GM21528 (cell line): ENCODE data around the gene SLC17A5.
"Not testable (repeated sequence)": the region's sequence is repeated elsewhere in the genome, so short reads cannot be mapped to it uniquely, and the experiment has no call there.

Source experiments
- ATAC-seq: cut with Tn5 transposase; IDR thresholded peaks from one replicate; pipeline ENCODE4 v1.9.1; 2021; ENCODE audit warnings: mild to moderate bottlenecking, moderate library complexity; ENCODE audit not compliant: unreplicated experiment, low FRiP score

Gene SLC17A5

DNA sequence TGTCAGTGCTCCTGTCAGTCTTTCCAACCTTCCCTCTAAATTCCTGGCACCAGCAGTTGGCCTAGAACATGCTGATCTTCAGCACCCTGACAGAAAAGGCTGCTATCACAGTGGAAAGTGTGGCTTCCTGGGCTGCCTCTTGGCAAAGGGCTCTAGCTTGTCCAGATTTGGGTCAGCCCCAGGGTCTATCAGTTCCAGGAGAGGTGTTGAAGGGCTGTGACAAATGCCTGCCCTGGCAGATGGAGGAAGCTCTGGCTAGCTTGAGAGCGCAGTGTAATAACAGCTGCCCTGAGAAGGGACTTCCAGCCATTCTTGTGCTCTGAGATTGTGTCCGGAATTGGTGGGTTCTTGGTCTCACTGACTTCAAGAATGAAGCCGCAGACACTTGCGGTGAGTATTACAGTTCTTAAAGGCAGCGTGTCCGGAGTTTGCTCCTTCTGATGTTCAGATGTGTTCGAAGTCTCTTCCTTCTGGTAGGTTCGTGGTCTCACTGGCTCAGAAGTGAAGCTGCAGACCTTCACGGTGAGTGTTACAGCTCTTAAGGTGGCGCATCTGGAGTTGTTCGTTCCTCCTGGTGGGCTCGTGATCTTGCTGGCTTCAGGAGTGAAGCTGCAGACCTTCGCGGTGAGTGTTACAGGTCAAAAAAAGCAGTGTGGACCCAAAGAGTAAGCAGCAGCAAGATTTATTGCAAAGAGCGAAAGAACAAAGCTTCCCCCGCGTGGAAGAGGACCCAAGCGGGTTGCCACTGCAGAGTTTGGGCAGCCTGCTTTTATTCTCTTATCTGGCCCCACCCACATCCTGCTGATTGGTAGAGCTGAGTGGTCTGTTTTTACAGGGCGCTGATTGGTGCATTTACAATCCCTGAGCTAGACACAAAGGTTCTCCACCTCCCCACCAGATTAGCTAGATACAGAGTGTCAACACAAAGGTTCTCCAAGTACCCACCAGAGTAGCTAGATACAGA lies 82.3 kb downstream of the SLC17A5 start:
- ATAC-seq: not testable (repeated sequence)

DNA sequence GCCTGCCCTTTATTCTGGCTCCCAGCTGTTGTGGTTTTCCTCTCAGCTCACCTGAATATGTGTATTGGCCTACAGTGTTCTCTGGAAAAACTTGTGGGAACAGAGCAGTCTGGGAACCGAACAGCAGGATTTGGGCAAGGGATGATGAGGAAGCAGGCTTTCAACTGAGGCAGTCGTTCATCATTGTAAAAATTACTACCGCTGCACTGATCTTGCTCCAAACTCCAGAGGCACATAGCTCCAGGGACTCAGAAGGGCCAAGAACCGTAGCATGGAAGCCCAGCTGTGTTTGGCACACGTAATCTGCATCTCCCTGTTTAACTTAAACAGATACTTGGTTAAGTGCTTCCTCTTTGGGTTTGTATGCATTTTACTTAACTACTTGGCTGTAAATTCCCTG lies 84.7 kb downstream of the SLC17A5 start:
- ATAC-seq: no peak

GRCh38 chr6:73566954-73567591 lies 86.7 kb downstream of the SLC17A5 start:
- ATAC-seq: no peak

DNA sequence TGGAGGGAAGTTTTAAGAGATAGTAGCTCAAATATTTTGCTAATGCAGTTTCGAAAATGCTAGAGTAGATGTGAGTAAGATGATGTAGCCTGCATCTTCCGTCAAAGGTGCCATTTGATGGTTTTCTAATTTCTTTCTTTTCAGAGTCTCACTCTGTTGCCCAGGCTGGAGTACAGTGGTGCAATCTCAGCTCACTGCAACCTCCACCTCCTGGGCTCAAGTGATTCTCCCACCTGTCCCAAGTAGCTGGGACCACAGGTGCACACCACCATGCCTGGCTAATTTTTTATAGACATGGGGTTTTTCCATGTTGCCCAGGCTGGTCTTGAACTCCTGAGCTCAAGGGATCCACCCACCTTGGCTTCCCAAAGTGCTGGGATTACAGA lies 87.3 kb downstream of the SLC17A5 start:
- ATAC-seq: not testable (repeated sequence)

GRCh38 chr6:73565767-73566485 lies 87.9 kb downstream of the SLC17A5 start:
- no peak for ATAC-seq

DNA sequence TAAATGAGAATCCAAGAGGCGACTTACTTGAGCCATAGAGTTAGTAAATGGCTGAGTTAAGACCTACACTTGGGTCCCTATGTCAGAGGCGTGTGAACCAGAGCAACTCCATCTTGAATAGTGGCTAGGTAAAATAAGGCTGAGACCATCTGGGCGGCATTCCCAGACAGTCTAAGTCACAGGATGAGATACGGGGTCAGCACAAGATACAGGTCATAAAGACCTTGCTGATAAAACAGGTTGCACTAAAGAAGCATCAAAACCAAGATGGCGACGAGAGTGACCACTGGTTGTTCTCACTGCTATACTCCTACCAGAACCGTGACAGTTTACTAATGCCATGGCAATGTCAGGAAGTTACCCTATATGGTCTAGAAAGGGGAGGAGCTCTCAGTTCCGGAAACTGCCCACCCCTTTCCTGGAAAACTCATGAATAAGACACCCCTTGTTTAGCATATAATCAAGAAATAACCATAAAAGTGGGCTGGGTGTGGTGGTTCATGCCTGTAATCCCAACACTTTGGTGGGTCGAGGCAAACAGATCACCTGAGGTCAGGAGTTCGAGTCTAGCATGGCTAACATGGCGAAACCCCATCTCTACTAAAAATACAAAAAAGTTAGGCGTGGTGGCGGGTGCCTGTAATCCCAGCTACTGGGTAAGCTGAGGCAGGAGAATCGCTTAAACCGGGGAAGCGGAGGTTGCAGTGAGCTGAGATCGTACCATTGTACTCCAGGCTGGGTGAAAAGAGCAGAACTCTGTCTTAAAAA lies 89.0 kb downstream of the SLC17A5 start:
- no peak for ATAC-seq

DNA sequence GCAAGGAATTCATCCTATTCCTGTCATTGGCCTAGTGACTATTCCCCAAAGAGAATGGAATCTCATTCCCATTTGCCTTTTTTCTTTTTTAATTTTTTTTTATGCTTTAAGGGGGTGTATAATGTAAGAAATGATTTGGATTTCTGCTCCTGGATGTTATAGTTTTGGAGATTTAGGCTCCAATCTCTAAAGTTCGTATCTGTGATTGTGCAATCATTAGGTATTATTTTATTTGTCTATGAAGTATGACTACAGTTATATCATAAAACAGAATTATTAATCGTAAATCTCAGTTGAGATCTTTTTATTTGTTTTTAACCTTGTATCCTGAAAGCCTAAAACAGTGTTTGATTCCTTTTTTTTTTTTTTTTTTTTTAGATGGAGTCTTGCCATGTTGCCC lies 91.2 kb downstream of the SLC17A5 start:
- ATAC-seq: no peak

GRCh38 chr6:73560853-73561407 lies 92.9 kb downstream of the SLC17A5 start:
- no peak for ATAC-seq

GRCh38 chr6:73560182-73560732 lies 93.5 kb downstream of the SLC17A5 start:
- ATAC-seq: no peak

- ATAC-seq: not testable (repeated sequence)
Measured at GRCh38 chr6:73559399-73559794, 94.4 kb downstream of the SLC17A5 start.

DNA sequence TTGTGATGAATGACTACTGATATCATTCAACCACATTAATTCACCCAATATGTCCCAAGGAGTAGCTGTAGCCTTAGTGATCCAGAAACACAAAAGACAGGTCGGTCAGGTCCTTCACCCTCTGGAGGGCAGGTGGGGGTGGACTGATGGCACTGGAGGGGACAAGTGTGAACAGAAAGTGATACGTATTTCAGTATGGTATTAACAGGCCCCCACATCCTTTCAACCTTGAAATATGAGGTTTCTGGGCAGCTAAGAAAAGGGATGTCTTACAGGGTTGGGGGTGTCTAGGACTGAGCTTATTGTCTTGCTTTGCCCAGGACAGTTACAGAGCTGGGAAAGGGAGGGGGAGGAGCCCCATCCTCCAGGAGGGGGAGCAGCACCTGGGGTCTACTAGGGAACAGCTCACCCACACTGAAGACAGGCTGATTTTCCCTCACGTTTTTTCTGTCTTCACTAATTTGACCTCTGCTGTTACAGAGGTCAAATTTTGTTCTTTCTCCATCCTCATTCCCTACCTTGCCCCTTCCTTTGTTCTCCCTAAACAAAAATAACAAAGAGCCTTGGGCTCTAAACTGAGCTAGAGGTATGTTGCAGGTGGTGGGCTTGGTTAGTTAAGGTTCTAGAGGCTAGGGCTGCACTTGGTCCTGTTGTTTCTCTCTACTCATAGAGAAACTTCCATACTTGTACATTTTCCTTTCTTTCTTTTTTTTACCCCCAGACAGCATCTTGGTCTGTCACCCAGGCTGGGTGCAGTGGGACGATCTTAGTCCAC lies 95.0 kb downstream of the SLC17A5 start:
- no peak for ATAC-seq

GRCh38 chr6:73556836-73557235 lies 97.0 kb downstream of the SLC17A5 start:
- ATAC-seq: no peak

GRCh38 chr6:73555380-73555949 lies 98.3 kb downstream of the SLC17A5 start:
- not testable (repeated sequence) for ATAC-seq

GRCh38 chr6:73551115-73551514 lies 102.7 kb downstream of the SLC17A5 start:
- not testable (repeated sequence) for ATAC-seq

GRCh38 chr6:73548458-73549446 lies 105.0 kb downstream of the SLC17A5 start:
- no peak for ATAC-seq

DNA sequence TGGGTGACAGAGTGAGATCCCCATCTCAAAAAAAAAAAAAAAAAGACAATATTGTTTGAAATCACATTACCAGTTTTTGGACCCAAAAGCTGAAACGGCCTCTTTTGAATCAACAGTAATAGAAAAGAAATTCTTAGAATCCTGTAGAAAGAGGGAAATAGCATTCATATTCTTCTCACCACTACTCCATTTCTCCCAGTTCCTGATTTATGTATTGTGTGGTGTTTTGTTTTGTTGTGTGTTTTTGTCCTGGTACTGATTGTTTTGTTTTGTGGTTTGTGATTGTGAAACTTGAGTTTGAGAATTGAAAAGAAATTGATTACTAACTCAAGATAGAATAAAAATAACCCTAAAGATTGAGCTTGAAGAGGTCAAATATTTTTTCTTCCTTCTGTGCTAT lies 106.8 kb downstream of the SLC17A5 start:
- no peak for ATAC-seq
